Cardiac muscle cell (in vitro differentiated cells and primary cell): ENCODE results near the gene MAP3K4. TPM values are rescaled to one million over a fixed set of nuclear protein-coding genes. Genes with fewer than 3 reads are reported as not detected.

Experiments used
- DNase-seq, 2 donors: peaks; one replicate each; pipeline versions ENCODE4 v3.0.0 to v3.0.0-alpha.2; 2010 to 2017; ENCODE audit warnings: low read depth in 1 of 2, low spot score in 1 of 2
- H3K27ac ChIP-seq: fragments of 200-600 bp; sonication (generic); 2 replicates; pipeline ENCODE4 v1.5.1; 2016
- H3K27me3 ChIP-seq: fragments of 200-600 bp; sonication (generic); 2 replicates; pipeline ENCODE4 v1.6.0; 2016; ENCODE audit warnings: control low read depth
- H3K36me3 ChIP-seq: fragments of 200-600 bp; sonication (generic); 2 replicates; pipeline ENCODE4 v1.5.1; 2016; ENCODE audit warnings: control low read depth
- H3K4me1 ChIP-seq: fragments of 200-600 bp; sonication (generic); 2 replicates; pipeline ENCODE4 v1.8.1; 2017; ENCODE audit warnings: low read depth, mild to moderate bottlenecking, mixed run types
- H3K4me3 ChIP-seq: fragments of 200-600 bp; sonication (generic); 2 replicates; pipeline ENCODE4 v1.5.1; 2016; ENCODE audit warnings: mild to moderate bottlenecking
- H3K9me3 ChIP-seq: fragments of 200-600 bp; sonication (generic); 2 replicates; pipeline ENCODE4 v1.5.1; 2017; ENCODE audit warnings: low read depth, mild to moderate bottlenecking, control low read depth
- CTCF ChIP-seq: IDR thresholded peaks from 2 replicates; pipeline ENCODE4 v1.5.1; 2012; ENCODE audit warnings: low read depth, mild to moderate bottlenecking, low read length
- polyA plus RNA-seq: library from polyadenylated mRNA; unstranded; fragments of >200 nt; fragmentation: Nextera tagmentation; extraction: Ambion mirVana; gene quantifications from 2 replicates; pipeline ENCODE4 v1.2.1, GENCODE V29; 2016
- total RNA-seq: library from RNA; depleted of rRNA; stranded (reverse); fragments of >200 nt; gene quantifications from 2 replicates; pipeline ENCODE4 v1.2.3, GENCODE V29; 2016

Gene MAP3K4
- total and polyA plus RNA-seq, 2 experiments from 2014 or later: 14.5 to 36.4 TPM

- no peaks in the 10 kb centered on the region for H3K9me3 ChIP-seq
- no peaks in the 10 kb centered on the region for H3K27me3 ChIP-seq
- DNase-seq: no peak
- H3K4me1 ChIP-seq: no peaks in the 10 kb centered on the region
- no peak overlapping the region for H3K27ac ChIP-seq
- peaks cover 9% of the 10 kb centered on the region for H3K36me3 ChIP-seq
- TF ChIP-seq CTCF: no peak
- no peak overlapping the region for H3K4me3 ChIP-seq
These were observed 172.6 kb downstream of the MAP3K4 start for GRCh38 chr6:161164182-161164625.

- peaks cover 9% of the 10 kb centered on the region for H3K36me3 ChIP-seq
- no peaks in the 10 kb centered on the region for H3K9me3 ChIP-seq
- DNase-seq: no peak
- no peak overlapping the region for H3K4me3 ChIP-seq
- H3K4me1 ChIP-seq: no peaks in the 10 kb centered on the region
- no peaks in the 10 kb centered on the region for H3K27me3 ChIP-seq
- no peak for TF ChIP-seq CTCF
- no peak overlapping the region for H3K27ac ChIP-seq
These were observed 174.6 kb downstream of the MAP3K4 start for GRCh38 chr6:161166176-161166575.

GRCh38 chr6:161166677-161167076 lies 175.1 kb downstream of the MAP3K4 start:
- Histone ChIP-seq H3K36me3 (peaks cover 9% of the 10 kb centered on the region), H3K9me3 (no peaks in the 10 kb centered on the region), H3K4me3 (no peak overlapping the region), H3K27me3 (no peaks in the 10 kb centered on the region), H3K27ac (no peak overlapping the region), H3K4me1 (no peaks in the 10 kb centered on the region)
- TF ChIP-seq CTCF: no peak
- no peak for DNase-seq
